Measurements from ENCODE around the gene ABHD13.

DNA sequence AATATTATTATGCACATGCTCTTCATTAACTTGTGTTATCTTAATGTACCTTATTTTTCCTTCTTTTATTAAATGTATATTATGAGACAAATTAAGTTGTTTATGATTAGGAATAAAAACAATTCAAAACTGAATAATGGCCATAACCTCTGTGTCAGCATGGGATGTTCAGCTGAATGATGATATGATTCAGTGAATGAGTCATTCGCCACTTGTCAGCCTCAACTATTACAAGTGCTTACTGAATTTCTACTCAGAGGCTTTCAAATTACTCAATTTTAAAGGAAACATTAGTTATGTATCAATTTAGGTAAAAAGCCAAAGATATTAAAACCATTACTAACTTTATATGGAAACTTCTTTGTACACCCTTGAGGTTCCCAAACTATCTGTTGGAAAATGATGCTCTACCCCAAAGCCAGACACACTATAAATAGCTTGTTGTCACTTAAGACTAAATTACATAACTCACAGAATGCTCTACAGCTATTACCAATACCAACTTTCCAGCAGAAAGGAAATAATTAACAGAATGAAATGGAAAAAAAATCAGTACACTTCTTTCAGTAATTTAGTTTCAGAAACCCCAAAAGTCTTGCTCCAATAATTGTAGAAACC is 17.3 kb upstream of the ABHD13 start:
- TF ChIP-seq, protein P1, sequence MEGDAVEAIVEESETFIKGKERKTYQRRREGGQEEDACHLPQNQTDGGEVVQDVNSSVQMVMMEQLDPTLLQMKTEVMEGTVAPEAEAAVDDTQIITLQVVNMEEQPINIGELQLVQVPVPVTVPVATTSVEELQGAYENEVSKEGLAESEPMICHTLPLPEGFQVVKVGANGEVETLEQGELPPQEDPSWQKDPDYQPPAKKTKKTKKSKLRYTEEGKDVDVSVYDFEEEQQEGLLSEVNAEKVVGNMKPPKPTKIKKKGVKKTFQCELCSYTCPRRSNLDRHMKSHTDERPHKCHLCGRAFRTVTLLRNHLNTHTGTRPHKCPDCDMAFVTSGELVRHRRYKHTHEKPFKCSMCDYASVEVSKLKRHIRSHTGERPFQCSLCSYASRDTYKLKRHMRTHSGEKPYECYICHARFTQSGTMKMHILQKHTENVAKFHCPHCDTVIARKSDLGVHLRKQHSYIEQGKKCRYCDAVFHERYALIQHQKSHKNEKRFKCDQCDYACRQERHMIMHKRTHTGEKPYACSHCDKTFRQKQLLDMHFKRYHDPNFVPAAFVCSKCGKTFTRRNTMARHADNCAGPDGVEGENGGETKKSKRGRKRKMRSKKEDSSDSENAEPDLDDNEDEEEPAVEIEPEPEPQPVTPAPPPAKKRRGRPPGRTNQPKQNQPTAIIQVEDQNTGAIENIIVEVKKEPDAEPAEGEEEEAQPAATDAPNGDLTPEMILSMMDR (conservative IDR thresholded peaks at IDR 0.05; ENCODE audit: low read depth in 2 of 2) = no peak
- TF ChIP-seq, protein P2, sequence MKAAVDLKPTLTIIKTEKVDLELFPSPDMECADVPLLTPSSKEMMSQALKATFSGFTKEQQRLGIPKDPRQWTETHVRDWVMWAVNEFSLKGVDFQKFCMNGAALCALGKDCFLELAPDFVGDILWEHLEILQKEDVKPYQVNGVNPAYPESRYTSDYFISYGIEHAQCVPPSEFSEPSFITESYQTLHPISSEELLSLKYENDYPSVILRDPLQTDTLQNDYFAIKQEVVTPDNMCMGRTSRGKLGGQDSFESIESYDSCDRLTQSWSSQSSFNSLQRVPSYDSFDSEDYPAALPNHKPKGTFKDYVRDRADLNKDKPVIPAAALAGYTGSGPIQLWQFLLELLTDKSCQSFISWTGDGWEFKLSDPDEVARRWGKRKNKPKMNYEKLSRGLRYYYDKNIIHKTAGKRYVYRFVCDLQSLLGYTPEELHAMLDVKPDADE (IDR thresholded peaks at IDR 0.05) = no peak
- no peak for TF ChIP-seq JUNB (IDR thresholded peaks at IDR 0.05; ENCODE audit: unreplicated experiment)
- TF ChIP-seq CREB1 (CRISPR knock-in tag; IDR thresholded peaks at IDR 0.05; ENCODE audit: low read depth) = no peak
- TF ChIP-seq, protein P3, sequence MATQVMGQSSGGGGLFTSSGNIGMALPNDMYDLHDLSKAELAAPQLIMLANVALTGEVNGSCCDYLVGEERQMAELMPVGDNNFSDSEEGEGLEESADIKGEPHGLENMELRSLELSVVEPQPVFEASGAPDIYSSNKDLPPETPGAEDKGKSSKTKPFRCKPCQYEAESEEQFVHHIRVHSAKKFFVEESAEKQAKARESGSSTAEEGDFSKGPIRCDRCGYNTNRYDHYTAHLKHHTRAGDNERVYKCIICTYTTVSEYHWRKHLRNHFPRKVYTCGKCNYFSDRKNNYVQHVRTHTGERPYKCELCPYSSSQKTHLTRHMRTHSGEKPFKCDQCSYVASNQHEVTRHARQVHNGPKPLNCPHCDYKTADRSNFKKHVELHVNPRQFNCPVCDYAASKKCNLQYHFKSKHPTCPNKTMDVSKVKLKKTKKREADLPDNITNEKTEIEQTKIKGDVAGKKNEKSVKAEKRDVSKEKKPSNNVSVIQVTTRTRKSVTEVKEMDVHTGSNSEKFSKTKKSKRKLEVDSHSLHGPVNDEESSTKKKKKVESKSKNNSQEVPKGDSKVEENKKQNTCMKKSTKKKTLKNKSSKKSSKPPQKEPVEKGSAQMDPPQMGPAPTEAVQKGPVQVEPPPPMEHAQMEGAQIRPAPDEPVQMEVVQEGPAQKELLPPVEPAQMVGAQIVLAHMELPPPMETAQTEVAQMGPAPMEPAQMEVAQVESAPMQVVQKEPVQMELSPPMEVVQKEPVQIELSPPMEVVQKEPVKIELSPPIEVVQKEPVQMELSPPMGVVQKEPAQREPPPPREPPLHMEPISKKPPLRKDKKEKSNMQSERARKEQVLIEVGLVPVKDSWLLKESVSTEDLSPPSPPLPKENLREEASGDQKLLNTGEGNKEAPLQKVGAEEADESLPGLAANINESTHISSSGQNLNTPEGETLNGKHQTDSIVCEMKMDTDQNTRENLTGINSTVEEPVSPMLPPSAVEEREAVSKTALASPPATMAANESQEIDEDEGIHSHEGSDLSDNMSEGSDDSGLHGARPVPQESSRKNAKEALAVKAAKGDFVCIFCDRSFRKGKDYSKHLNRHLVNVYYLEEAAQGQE (IDR thresholded peaks at IDR 0.05; ENCODE audit: unreplicated experiment) = no peak
- no peak for TF ChIP-seq EZH2 (IDR thresholded peaks at IDR 0.05; ENCODE audit: low read depth, unreplicated experiment)
- TF ChIP-seq, protein P4, sequence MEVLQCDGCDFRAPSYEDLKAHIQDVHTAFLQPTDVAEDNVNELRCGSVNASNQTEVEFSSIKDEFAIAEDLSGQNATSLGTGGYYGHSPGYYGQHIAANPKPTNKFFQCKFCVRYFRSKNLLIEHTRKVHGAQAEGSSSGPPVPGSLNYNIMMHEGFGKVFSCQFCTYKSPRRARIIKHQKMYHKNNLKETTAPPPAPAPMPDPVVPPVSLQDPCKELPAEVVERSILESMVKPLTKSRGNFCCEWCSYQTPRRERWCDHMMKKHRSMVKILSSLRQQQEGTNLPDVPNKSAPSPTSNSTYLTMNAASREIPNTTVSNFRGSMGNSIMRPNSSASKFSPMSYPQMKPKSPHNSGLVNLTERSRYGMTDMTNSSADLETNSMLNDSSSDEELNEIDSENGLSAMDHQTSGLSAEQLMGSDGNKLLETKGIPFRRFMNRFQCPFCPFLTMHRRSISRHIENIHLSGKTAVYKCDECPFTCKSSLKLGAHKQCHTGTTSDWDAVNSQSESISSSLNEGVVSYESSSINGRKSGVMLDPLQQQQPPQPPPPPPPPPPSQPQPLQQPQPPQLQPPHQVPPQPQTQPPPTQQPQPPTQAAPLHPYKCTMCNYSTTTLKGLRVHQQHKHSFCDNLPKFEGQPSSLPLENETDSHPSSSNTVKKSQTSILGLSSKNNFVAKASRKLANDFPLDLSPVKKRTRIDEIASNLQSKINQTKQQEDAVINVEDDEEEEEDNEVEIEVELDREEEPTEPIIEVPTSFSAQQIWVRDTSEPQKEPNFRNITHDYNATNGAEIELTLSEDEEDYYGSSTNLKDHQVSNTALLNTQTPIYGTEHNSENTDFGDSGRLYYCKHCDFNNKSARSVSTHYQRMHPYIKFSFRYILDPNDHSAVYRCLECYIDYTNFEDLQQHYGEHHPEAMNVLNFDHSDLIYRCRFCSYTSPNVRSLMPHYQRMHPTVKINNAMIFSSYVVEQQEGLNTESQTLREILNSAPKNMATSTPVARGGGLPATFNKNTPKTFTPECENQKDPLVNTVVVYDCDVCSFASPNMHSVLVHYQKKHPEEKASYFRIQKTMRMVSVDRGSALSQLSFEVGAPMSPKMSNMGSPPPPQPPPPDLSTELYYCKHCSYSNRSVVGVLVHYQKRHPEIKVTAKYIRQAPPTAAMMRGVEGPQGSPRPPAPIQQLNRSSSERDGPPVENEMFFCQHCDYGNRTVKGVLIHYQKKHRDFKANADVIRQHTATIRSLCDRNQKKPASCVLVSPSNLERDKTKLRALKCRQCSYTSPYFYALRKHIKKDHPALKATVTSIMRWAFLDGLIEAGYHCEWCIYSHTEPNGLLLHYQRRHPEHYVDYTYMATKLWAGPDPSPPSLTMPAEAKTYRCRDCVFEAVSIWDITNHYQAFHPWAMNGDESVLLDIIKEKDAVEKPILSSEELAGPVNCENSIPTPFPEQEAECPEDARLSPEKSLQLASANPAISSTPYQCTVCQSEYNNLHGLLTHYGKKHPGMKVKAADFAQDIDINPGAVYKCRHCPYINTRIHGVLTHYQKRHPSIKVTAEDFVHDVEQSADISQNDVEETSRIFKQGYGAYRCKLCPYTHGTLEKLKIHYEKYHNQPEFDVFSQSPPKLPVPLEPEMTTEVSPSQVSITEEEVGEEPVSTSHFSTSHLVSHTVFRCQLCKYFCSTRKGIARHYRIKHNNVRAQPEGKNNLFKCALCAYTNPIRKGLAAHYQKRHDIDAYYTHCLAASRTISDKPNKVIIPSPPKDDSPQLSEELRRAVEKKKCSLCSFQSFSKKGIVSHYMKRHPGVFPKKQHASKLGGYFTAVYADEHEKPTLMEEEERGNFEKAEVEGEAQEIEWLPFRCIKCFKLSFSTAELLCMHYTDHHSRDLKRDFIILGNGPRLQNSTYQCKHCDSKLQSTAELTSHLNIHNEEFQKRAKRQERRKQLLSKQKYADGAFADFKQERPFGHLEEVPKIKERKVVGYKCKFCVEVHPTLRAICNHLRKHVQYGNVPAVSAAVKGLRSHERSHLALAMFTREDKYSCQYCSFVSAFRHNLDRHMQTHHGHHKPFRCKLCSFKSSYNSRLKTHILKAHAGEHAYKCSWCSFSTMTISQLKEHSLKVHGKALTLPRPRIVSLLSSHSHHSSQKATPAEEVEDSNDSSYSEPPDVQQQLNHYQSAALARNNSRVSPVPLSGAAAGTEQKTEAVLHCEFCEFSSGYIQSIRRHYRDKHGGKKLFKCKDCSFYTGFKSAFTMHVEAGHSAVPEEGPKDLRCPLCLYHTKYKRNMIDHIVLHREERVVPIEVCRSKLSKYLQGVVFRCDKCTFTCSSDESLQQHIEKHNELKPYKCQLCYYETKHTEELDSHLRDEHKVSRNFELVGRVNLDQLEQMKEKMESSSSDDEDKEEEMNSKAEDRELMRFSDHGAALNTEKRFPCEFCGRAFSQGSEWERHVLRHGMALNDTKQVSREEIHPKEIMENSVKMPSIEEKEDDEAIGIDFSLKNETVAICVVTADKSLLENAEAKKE (CRISPR knock-in tag; IDR thresholded peaks at IDR 0.05) = no peak
- TF ChIP-seq ZNF331 (CRISPR knock-in tag; IDR thresholded peaks at IDR 0.05; ENCODE audit: low read depth) = no peak
- TF ChIP-seq ZNF114 (CRISPR knock-in tag; IDR thresholded peaks at IDR 0.05) = no peak
